Vagina (tissue), 2 donors: ENCODE data around the gene C1QC.

Source experiments
- CTCF ChIP-seq, 3 experiments: fragments of 450-650 bp in 2 of 3; fragments of 200-600 bp in 1 of 3; sonication (generic) in 1 of 3; IDR thresholded peaks; one replicate each; pipeline ENCODE4 v1.5.1; 2017 to 2019; ENCODE audit warnings: antibody characterized with exemption in 3 of 3, mild to moderate bottlenecking in 2 of 3, moderate library complexity in 2 of 3
- POLR2AphosphoS5 ChIP-seq, 2 donors: sonication (generic); formaldehyde crosslinking; IDR thresholded peaks; one replicate each; pipeline ENCODE4 v1.9.0; 2017; ENCODE audit warnings: antibody characterized with exemption in 2 of 2, mild to moderate bottlenecking in 2 of 2, low read depth in 1 of 2; ENCODE audit not compliant: insufficient read depth in 1 of 2

GRCh38 chr1:22694172-22694571, 50.7 kb downstream of the C1QC start:
- TF ChIP-seq CTCF (IDR thresholded peaks at IDR 0.05), result no peak
- TF ChIP-seq POLR2AphosphoS5 (IDR thresholded peaks at IDR 0.05; ENCODE audit: insufficient read depth in 1 of 2, low read depth in 1 of 2), result no peak
